GM18526 (cell line): Measurements from ENCODE around the gene PARP15.

ENCODE experiments used
- POLR2A ChIP-seq: IDR thresholded peaks from 3 replicates; pipeline ENCODE4 v1.6.1; 2011; ENCODE audit not compliant: insufficient read length; ENCODE audit errors: extremely low read depth

Gene PARP15

DNA sequence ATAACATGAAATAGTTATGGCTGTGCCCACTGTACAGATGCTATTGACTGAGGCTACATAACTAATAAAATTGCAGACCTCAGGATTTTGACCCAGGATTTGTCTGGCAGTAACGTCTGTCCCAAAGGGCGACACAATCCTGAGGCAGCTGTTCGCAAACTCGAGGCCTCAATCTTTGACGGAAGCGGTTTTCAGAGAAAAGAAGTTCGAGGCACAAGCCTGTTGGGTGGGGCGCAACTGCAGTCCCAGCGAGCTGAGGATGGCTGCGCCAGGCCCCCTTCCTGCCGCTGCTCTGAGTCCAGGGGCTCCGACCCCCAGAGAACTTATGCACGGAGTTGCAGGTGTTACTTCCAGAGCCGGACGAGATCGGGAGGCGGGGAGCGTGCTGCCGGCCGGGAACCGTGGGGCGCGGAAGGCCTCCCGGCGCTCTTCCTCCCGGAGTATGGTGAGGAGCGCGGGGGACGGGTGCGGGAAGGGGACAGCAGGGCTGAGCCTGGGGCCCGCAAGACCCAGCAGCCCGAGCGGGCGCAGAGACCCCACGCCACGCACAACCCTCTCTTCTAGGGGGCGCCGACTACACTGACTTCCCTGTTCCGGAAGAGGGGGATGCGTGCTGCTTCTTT, at the start of gene PARP15:
TSS of gene PARP15 (plus strand) at position 242 of the 623 bp plus-strand sequence. CDS start at position 260, 18 bp downstream.
- peak; percentile 59 for TF ChIP-seq POLR2A

DNA sequence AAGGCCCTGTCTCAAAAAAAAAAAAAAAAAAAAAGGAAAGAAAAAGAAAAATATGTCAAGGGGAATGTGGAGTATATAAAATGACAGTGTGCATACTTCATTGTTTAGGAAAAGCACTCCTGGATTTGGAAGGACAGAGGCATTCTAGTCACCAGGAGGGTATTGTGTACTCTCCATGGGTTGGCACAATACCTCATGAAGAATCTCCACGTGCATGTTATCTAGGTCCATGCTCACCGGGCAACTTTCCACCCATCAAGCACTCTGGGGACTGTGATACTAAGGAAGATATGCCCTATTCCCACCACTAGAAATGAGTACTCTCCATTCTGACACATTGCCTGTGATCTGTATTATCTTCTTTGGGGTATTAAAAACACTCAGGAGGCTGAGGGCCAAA, 47.3 kb upstream of the PARP15 start:
- TF ChIP-seq POLR2A, result no peak

DNA sequence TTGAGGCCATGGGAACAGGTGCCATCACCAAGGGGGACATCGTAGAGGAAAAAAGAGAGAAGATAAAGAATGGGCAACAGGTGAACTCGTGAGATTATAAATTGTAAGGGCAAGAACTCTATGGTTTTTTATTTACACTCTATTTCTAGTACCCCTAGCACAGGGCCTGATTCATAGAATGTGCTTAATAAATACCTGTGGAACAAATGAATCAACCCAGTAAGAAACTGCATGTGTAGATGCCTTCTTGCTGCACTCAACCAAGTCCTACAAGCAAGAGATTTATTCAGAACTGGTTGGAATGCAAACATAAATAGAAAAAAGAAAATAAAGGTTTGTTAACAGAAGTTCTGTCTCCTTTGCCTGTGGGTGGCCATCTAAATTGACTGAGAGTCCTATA, 44.0 kb upstream of the PARP15 start:
- no peak for TF ChIP-seq POLR2A

DNA sequence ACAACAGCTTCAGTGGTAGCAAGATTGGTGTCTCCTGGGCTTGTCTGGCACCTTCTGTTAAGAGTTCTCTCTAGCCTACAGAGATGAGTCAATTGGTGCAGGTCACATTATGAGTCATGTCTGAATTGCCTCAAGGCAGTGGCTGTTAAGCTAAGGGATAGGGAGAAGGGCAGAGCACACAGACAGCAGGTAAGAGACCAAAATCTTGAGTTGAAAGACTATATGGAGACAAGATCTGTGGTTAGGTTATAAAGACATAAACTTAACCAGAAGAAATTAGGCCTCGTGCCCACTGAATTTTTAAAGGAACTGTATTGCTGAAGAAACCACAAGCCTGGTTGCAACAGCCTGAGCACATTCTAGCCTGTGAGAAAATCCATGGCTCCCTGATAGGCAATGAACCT, 43.5 kb upstream of the PARP15 start:
- TF ChIP-seq POLR2A, result no peak

DNA sequence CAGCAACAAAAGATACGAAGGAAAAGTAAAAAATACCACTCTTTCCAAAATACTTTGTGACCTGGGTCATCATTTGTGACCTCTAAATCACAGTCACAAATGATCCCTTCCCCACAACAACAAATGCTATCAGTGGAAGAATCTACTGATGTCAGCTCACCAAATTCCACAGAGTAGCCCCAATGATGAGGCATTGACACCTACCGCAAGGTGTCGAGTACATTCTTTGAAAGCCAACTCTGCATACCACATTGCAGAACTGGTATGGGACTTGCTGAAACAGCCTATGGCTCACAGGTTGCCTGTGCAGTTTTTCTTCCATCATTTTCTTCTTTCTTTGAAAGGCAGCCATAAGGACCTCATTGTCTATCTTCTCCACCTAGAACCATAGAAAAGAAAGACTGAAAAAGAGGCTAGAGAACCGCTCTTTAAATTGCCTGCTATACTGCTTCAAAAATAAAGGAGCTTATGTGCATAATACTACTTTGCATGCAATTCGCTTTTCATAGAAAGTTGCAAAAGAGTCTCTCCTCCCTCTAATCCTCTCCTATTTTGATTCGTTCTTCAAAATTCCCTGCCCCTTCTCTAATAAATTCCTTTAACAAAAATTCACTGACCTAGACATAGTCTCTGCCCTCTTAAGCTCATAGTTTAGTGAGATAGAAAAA, 41.4 kb upstream of the PARP15 start:
- TF ChIP-seq POLR2A, result no peak

DNA sequence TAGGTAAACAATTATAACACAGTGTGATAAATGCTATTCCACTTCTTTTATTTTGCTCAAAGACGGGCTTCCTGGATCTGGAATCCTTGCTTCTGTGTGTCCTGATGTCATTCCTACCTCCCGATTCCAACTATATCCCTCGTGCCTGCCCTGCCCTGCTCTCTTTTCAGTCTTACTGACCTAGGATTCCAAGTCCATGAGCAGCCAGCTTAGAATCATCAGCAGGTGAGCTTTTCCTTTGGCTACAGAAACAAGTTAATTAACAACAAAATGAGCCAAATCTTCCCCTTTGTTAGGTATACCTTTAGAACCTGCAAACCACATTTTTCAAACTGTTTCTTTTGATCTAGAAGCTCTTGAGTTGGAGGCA, 40.8 kb upstream of the PARP15 start:
- TF ChIP-seq POLR2A, result no peak

DNA sequence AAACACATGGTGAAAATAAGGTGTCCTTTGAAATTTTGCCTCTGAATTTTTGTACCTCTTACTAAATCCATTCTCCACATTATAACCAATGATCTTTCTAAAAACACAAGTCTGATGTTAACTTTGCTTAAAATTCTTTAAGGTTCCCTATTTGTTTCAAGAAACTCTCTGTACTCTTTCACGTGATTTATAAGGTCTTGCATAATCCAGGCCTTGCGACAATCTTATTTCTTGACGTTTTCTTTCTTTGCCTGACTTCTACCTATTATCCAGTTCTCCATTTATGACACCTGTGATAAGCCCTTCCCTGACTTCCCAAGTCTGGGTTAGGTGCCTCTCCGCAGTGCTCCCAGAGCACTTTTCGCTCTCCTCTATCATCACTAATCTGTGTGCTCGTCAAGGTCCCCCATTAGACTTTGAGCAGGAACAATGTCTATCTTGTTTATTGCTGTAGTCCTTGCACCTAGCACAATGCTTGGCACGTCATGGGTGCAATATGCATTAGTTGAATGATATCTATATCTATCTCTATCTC, 38.4 kb upstream of the PARP15 start:
- no peak for TF ChIP-seq POLR2A

DNA sequence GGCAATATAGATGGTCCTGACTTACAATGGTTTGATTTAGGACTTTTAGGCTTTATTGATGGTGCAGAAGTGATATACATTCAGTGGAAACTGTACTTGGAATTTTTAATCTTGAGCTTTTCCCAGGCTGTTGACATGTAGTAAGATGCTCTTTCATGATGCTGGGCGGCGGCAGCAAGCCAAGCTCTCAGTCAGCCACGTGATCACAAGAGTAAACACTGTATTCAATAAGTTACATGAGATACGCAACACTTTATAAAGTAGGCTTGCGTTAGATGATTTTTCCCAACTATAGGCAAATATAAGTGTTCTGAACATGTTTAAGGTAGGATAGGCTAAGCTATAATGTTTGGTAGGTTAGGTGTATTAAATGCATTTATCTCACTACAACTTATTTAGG, 31.3 kb upstream of the PARP15 start:
- TF ChIP-seq POLR2A, result no peak

DNA sequence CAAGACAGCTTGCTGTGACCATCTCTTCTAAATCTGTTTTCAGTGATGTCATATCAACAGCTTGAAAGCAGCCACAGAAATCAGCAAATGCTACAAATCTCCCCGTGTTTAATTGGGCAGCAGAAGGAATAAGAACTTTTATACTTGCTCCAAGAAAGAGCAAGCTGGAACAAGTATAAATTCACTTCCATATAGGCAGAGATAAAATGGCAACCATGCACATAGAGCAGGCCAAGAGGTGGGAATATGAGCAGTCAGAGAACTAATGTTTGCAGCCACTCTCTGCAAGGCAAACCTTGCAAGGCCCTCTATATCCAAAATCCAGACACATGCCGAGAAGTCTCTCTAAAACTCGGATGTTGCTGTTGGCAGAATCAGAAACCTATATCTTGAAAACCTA, 29.4 kb upstream of the PARP15 start:
- TF ChIP-seq POLR2A, result no peak

DNA sequence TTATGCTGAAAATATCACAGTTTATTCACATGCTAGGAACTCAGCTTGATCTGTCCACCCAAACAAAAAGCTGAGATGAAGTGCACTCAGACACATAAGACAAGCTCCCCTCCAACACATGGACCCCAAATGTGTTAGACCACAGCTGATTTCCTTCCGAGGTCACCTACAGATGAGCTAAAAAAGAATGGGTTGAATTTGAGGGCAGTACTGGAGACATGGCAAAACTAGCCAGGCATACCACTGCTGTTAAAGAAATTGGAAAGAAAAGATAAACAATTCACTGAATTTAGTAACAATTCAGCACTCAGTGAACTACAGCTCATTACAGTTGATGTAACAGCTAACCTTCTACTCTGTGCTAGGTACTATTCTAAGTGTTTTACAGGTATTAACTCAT, 28.8 kb upstream of the PARP15 start:
- no peak for TF ChIP-seq POLR2A

DNA sequence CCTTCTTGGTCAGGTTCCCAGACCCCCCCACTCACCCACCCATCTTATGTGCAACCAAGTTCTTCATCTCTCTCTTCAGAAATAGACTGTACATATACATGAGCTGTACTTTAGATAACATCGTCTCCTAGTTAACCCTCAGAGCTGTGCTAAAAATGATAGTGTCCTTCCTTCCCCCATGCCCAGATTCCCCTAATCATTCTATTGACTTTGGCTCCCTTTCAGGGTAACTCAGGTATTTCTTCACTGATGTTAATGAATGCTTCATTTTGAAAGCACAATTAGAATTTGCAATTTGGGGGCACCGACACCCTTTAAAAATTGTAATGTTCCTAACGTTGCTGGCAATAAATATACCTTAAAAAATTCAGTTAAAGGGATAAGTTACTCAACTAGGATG, 24.3 kb upstream of the PARP15 start:
- no peak for TF ChIP-seq POLR2A

DNA sequence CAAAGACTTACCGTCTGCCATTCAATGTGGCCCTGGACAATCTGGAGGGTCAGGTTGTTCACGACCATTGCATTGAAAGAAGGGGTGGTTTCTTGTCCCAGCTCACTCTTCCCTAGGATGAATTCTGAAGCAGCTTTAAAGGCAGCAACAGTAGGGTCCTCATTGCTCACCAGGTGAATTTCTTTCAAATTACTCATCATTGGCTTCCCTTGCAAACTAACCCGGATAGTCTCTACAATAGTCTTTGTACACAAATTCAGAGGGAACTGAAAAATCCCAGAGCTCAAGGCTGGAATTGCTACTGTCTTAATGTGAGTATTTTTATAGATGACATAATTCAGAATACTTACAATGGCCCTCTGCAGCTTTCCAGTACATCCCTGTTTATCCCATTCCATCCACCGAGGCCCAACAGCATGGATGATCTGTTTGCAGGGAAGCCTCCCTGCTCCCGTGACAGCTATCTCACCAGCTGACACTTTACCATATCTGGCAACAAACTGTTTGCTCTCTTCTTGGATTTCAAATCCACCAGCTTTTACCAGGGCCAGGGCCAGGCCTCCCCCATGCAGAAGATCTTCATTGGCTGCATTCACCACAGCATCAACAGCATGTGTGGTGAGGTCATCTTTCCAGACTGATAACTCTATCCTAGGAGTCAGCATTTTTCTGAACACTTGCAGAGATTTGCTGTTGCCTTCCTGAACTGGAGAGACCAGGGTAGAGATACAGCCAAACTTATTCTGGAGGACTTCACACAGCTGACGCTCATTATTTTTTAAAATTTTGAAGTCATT, 22.0 kb upstream of the PARP15 start:
- no peak for TF ChIP-seq POLR2A

DNA sequence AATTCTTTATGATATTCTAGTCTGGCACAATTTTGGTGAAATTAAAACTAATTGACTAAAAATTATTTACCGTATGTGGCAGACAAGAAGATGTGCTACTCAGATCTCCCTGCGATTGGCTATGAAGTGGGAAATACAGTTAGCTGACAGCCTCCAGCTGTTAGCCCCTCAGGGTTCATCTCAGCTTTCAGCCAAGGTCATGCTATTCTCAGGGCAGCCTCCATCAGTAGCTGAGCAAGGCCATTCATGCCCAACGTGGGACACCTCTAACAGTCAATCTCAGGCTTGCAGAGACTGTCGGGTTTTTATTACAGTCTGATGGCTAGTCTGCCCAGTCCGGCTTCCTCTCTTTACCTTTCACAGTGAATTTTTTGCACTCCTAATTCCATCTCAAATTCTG, 20.1 kb upstream of the PARP15 start:
- no peak for TF ChIP-seq POLR2A

DNA sequence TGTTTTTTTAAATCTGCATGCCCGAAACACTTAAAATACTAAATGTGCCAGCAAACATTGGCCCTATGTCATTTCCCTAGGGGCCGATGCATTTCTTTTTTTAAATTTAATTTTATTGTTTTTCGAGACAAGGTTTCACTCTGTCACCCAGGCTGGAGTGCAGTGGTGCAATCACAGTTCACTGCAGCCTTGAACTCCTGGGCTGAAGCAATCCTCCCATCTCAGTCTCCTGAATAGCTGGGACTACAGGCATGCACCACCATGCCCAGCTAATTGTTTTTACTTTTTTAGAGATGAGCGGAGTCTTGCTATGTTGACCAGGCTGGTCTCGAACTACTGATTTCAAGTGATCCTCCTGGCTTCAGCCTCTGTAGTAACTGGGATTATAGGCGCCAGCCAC, 18.8 kb upstream of the PARP15 start:
- no peak for TF ChIP-seq POLR2A

DNA sequence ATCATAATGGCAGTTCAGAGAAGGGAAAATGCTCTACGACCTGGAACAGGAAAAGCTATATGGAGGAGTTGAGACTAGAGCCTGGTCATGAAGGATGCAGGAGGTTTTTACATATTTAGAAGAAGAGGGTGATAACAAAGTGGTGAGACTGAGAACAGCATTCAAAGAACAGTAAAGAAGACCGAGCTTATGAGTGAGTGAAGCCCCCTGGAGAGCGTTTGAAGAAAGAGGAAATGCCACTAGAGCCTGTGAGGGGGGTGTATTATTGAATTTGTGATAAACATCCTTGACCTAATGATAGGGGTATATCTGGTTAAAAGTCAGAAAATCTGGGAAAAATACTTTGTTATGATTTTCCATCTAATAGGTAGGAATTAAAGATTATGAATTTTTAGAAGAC, 17.5 kb upstream of the PARP15 start:
- no peak for TF ChIP-seq POLR2A

DNA sequence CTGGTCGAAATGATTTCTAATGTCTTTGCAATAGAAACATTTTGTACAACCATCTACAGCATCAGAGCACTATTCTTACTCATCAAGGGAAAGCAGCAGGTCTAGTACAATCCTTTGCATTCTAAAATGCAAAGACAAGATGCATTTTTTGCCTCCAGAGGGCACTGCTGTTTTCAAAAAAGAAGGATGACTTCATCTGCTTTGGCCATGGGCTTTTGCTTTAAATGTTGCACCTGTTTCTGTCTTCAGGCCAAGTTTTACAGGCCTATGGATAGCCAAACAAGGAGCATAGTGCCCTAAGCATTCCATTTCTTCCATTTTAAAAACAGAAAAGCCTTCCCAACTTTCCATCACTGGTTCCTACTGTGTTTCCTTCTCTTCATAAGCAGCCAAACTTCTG, 16.8 kb upstream of the PARP15 start:
- TF ChIP-seq POLR2A, result no peak

DNA sequence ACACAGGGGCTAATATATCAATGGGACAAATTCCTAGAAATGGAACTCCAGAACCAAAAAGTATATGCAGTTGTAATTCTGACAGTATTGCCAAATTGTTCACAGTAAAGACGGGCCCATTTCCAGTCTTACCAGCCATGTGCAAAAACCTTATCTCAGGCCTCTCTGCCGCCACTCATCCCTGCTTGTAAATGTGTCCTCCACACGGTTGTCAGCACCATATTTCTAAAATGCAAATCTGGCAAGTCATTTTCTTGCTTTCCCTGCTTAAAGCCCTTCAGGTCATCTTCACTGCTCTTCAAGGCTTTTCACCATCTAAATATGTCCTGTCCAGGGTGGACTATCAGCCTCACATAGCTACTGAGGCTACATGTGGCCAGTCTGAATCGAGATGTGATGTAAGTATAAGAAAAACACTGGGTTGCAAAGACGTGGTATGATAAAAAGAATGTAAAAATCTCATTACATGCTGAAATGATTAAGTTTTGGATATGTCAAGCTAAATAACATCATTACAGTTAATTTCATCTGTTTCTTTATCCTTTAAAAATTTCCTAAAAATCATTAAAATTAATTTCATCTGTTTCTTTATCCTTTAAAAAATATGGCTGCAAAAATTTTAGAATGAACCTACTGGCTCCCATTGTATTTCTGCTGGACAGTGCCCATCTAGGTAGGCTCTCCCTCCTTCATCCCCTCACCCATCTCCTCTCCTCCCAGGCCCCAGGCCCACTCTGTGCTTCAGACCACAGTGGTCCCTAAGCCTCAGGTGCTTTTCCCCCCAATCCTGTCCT, 14.3 kb upstream of the PARP15 start:
- TF ChIP-seq POLR2A, result no peak
